ENCODE measurements around the gene DNAJB12. TPM values are rescaled to one million over a fixed set of nuclear protein-coding genes. Genes with fewer than 3 reads are reported as not detected.
"Not testable (repeated sequence)": the region's sequence is repeated elsewhere in the genome, so short reads cannot be mapped to it uniquely, and the experiment has no call there.

Gene DNAJB12
- total RNA-seq, 1 experiment from 2014 or later = 68.1 TPM

GRCh38 chr10:72308320-72308987 lies 46.3 kb downstream of the DNAJB12 start:
- H3K36me3 Mint-ChIP-seq (ENCODE audit: insufficient read depth, unreplicated experiment) = peaks cover 5% of the 10 kb centered on the region
- H3K4me1 Mint-ChIP-seq (ENCODE audit: insufficient read depth, unreplicated experiment) = peaks cover 33% of the 10 kb centered on the region
- TF ChIP-seq CTCF (IDR thresholded peaks at IDR 0.05; ENCODE audit: unreplicated experiment) = no peak
- H3K4me3 Mint-ChIP-seq (ENCODE audit: unreplicated experiment) = no peak overlapping the region
- peak overlapping the region; percentile 84 for H3K27ac Mint-ChIP-seq (ENCODE audit: low read depth, unreplicated experiment)
- H3K27me3 Mint-ChIP-seq (ENCODE audit: insufficient read depth, unreplicated experiment) = no peaks in the 10 kb centered on the region
- ChIA-PET POLR2A (interaction anchor here (0.6 to 2.7 kb wide), 10 partner anchors 10 to 838 kb away, joined by 3 to 14 read pairs (median 6); partner anchors contain the start of gene DDIT4), CTCF (interaction anchor here (0.6 to 1.2 kb wide), 3 partner anchors 10 to 23 kb away, joined by 3 to 4 read pairs (median 3); no protein-coding TSS in a partner anchor)
- DNase-seq (ENCODE audit: unreplicated experiment) = peak; percentile 87
- H3K9me3 Mint-ChIP-seq (ENCODE audit: unreplicated experiment) = no peaks in the 10 kb centered on the region
- no TSS peak for BruUV-seq (replicated peaks)
- intact Hi-C loops (cut with micrococcal nuclease) = no loop called here

- CTCF ChIA-PET; intact Hi-C loops (cut with micrococcal nuclease); DNase-seq (ENCODE audit: unreplicated experiment); H3K27me3 Mint-ChIP-seq (ENCODE audit: insufficient read depth, unreplicated experiment); H3K36me3 Mint-ChIP-seq (ENCODE audit: insufficient read depth, unreplicated experiment); BruUV-seq (replicated peaks); H3K4me3 Mint-ChIP-seq (ENCODE audit: unreplicated experiment); H3K27ac Mint-ChIP-seq (ENCODE audit: low read depth, unreplicated experiment); H3K9me3 Mint-ChIP-seq (ENCODE audit: unreplicated experiment): not testable (repeated sequence)
- H3K4me1 Mint-ChIP-seq (ENCODE audit: insufficient read depth, unreplicated experiment) = peaks cover 33% of the 10 kb centered on the region
- POLR2A ChIA-PET = interaction anchor here (0.9 to 2.7 kb wide), 6 partner anchors 9 to 33 kb away, joined by 5 to 14 read pairs (median 8); partner anchors contain the start of gene DDIT4
These were observed 47.0 kb downstream of the DNAJB12 start for GRCh38 chr10:72307711-72308110.

GRCh38 chr10:72306215-72306760 lies 48.4 kb downstream of the DNAJB12 start:
- POLR2A ChIA-PET = no interaction called here

GRCh38 chr10:72303424-72304128 lies 51.1 kb downstream of the DNAJB12 start:
- Mint-ChIP-seq H3K9me3 (ENCODE audit: unreplicated experiment) (no peaks in the 10 kb centered on the region), H3K4me3 (ENCODE audit: unreplicated experiment) (no peak overlapping the region), H3K4me1 (ENCODE audit: insufficient read depth, unreplicated experiment) (peaks cover 11% of the 10 kb centered on the region), H3K27me3 (ENCODE audit: insufficient read depth, unreplicated experiment) (no peaks in the 10 kb centered on the region), H3K36me3 (ENCODE audit: insufficient read depth, unreplicated experiment) (no peaks in the 10 kb centered on the region), H3K27ac (ENCODE audit: low read depth, unreplicated experiment) (peak overlapping the region; percentile 20)
- ChIA-PET CTCF (no interaction called here), POLR2A (interaction anchor here (0.6 to 1.8 kb wide), 5 partner anchors 11 to 30 kb away, joined by 3 to 8 read pairs (median 5); no protein-coding TSS in a partner anchor)
- TF ChIP-seq CTCF (IDR thresholded peaks at IDR 0.05; ENCODE audit: unreplicated experiment) = no peak
- no peak for DNase-seq (ENCODE audit: unreplicated experiment)
- BruUV-seq (replicated peaks) = no TSS peak
- intact Hi-C loops (cut with micrococcal nuclease) = no loop called here

More at GRCh38 chr10:72306215-72306760, 48.4 kb downstream of the DNAJB12 start:
- no peak for TF ChIP-seq CTCF (IDR thresholded peaks at IDR 0.05; ENCODE audit: unreplicated experiment)
- CTCF ChIA-PET = interaction anchor here (0.6 kb wide), 1 partner anchor 528 kb away, joined by 3 read pairs; no protein-coding TSS in a partner anchor
- no TSS peak for BruUV-seq (replicated peaks)
- no peak for DNase-seq (ENCODE audit: unreplicated experiment)
- no peak overlapping the region for H3K4me3 Mint-ChIP-seq (ENCODE audit: unreplicated experiment)
- no peaks in the 10 kb centered on the region for H3K27me3 Mint-ChIP-seq (ENCODE audit: insufficient read depth, unreplicated experiment)
- intact Hi-C loops (cut with micrococcal nuclease) = no loop called here
- peaks cover 5% of the 10 kb centered on the region for H3K36me3 Mint-ChIP-seq (ENCODE audit: insufficient read depth, unreplicated experiment)
- H3K4me1 Mint-ChIP-seq (ENCODE audit: insufficient read depth, unreplicated experiment) = peaks cover 33% of the 10 kb centered on the region
- no peaks in the 10 kb centered on the region for H3K9me3 Mint-ChIP-seq (ENCODE audit: unreplicated experiment)
- no peak overlapping the region for H3K27ac Mint-ChIP-seq (ENCODE audit: low read depth, unreplicated experiment)

Measured in MCF 10A (cell line).